RWPE2 (cell line): Measurements from ENCODE around the gene PDILT.
"Not testable (repeated sequence)": the region's sequence is repeated elsewhere in the genome, so short reads cannot be mapped to it uniquely, and the experiment has no call there.

ENCODE experiments used
- ATAC-seq: fragments of 200-7000 bp; cut with Tn5 transposase; 3 replicates; pipeline ENCODE4 v1.9.1; 2021; ENCODE audit warnings: low read depth
- DNase-seq: peaks from one replicate; pipeline ENCODE4 v3.0.0-alpha.2; 2020; ENCODE audit warnings: low spot score
- H3K27ac ChIP-seq: fragments of 450-650 bp; 2 replicates; pipeline ENCODE4 v1.5.1; 2017; ENCODE audit warnings: mild to moderate bottlenecking; ENCODE audit not compliant: poor library complexity, severe bottlenecking
- H3K27me3 ChIP-seq: fragments of 250-450 bp; sonication (Bioruptor Pico); 2 replicates; pipeline ENCODE4 v1.5.1; 2021; ENCODE audit warnings: mild to moderate bottlenecking, moderate library complexity; ENCODE audit not compliant: insufficient read depth, poor library complexity, severe bottlenecking
- H3K36me3 ChIP-seq: fragments of 250-450 bp; sonication (Bioruptor Pico); 2 replicates; pipeline ENCODE4 v1.5.1; 2020; ENCODE audit warnings: low read depth, mild to moderate bottlenecking, moderate library complexity
- H3K4me1 ChIP-seq: fragments of 250-450 bp; sonication (Bioruptor Pico); 2 replicates; pipeline ENCODE4 v1.5.1; 2021; ENCODE audit warnings: mild to moderate bottlenecking, moderate library complexity; ENCODE audit not compliant: insufficient read depth, poor library complexity, severe bottlenecking
- H3K4me3 ChIP-seq: fragments of 250-450 bp; sonication (Bioruptor Pico); 2 replicates; pipeline ENCODE4 v1.5.1; 2021; ENCODE audit warnings: mild to moderate bottlenecking, moderate library complexity; ENCODE audit not compliant: severe bottlenecking
- H3K9me3 ChIP-seq: fragments of 250-450 bp; sonication (Bioruptor Pico); 2 replicates; pipeline ENCODE4 v1.5.1; 2021; ENCODE audit warnings: mild to moderate bottlenecking, moderate library complexity; ENCODE audit not compliant: severe bottlenecking
- CTCF ChIP-seq: fragments of 450-650 bp; IDR thresholded peaks from one replicate; pipeline ENCODE4 v1.5.1; 2017; ENCODE audit warnings: mild to moderate bottlenecking, moderate library complexity; ENCODE audit not compliant: poor library complexity, severe bottlenecking

The PDILT gene

GRCh38 chr16:20323591-20324117 is 80.9 kb downstream of the PDILT start:
- Histone ChIP-seq H3K27me3 (peaks cover 4% of the 10 kb centered on the region), H3K9me3 (no peaks in the 10 kb centered on the region), H3K27ac (no peak overlapping the region), H3K36me3 (no peaks in the 10 kb centered on the region), H3K4me3 (no peak overlapping the region), H3K4me1 (no peaks in the 10 kb centered on the region)
- no peak for TF ChIP-seq CTCF
- 0 out of 3 replicates have a peak, but pooled peaks have one; percentile 25 for ATAC-seq
- DNase-seq: no peak

GRCh38 chr16:20322696-20323095 is 81.8 kb downstream of the PDILT start:
- ATAC-seq (no peak), DNase-seq (no peak)
- H3K4me1 ChIP-seq: no peaks in the 10 kb centered on the region
- TF ChIP-seq CTCF: no peak
- H3K27ac ChIP-seq: no peak overlapping the region
- H3K27me3 ChIP-seq: peaks cover 10% of the 10 kb centered on the region
- H3K9me3 ChIP-seq: no peaks in the 10 kb centered on the region
- no peaks in the 10 kb centered on the region for H3K36me3 ChIP-seq
- H3K4me3 ChIP-seq: no peak overlapping the region

DNA sequence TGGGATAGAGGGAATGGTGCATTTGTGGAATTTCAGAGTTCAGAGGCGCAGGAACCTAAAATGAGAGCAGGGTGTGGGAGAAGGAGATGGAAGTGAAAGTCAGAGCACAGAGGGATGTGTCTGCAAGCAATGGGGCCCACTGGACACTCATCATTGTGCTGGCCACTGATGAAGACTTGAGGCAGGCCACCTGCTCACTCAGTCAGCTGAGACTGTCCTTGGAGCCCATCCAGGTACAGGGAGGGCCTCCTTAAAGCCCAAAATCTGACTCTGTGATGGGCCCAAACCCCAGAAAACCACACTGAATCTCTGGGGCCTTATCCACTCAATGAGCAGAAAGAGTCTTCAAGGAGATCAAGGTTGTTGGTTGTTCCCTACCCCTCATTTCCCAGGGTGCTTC is 82.9 kb downstream of the PDILT start:
- peaks cover 12% of the 10 kb centered on the region for H3K27me3 ChIP-seq
- no peak for TF ChIP-seq CTCF
- no peaks in the 10 kb centered on the region for H3K36me3 ChIP-seq
- ATAC-seq (no peak), DNase-seq (no peak)
- no peaks in the 10 kb centered on the region for H3K4me1 ChIP-seq
- H3K4me3 ChIP-seq: no peak overlapping the region
- no peaks in the 10 kb centered on the region for H3K9me3 ChIP-seq
- H3K27ac ChIP-seq: no peak overlapping the region

GRCh38 chr16:20321051-20321450 is 83.5 kb downstream of the PDILT start:
- H3K4me3 ChIP-seq, H3K4me1 ChIP-seq, DNase-seq, H3K9me3 ChIP-seq, ATAC-seq, H3K27ac ChIP-seq, H3K36me3 ChIP-seq: not testable (repeated sequence)
- H3K27me3 ChIP-seq: peaks cover 12% of the 10 kb centered on the region

DNA sequence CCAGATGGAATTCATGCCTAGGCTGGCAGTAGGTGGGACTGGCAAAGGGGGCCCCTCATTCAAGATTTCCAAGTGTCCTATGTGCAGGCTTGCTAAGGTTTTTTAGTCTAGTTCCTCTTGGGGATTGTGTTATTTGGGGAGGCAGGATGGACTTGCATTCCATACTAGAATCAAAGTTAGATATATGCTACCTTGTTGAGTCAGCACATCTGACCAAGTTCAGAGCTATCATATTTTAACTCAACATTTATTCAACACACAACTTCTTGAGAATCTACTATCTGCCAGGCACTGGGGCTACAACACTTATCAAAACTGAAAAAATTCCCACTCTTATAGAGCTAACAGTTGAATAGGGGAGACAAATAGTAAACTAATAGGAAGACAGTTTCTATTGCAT is 83.9 kb downstream of the PDILT start:
- DNase-seq (no peak), ATAC-seq (no peak)
- Histone ChIP-seq H3K36me3 (no peaks in the 10 kb centered on the region), H3K9me3 (no peaks in the 10 kb centered on the region), H3K4me1 (no peaks in the 10 kb centered on the region), H3K27me3 (peaks cover 12% of the 10 kb centered on the region), H3K4me3 (no peak overlapping the region), H3K27ac (no peak overlapping the region)
- TF ChIP-seq CTCF: no peak
